OCI-LY1 (cell line): ENCODE measurements around the gene COL23A1.

Experiments used
- CTCF ChIP-seq: fragments of 200-600 bp; sonication (generic), shearing (Covaris generic); IDR thresholded peaks from 2 replicates; pipeline ENCODE4 v1.5.1; 2017; ENCODE audit warnings: mild to moderate bottlenecking, antibody characterized with exemption, low read length, moderate library complexity, mixed read lengths
- EZH2 ChIP-seq: fragments of 200-600 bp; sonication (generic), shearing (Covaris generic); IDR thresholded peaks from 2 replicates; pipeline ENCODE4 v1.8.0; 2017; ENCODE audit warnings: borderline replicate concordance, mixed run types, mild to moderate bottlenecking, antibody characterized with exemption, low read length, moderate library complexity, mixed read lengths

GRCh38 chr5:178460598-178460997 is 129.6 kb downstream of the COL23A1 start:
- TF ChIP-seq CTCF (no peak), EZH2 (no peak)
